GM21619 (cell line): ENCODE measurements around the gene NCDN.

Experiments
- ATAC-seq: cut with Tn5 transposase; IDR thresholded peaks from one replicate; pipeline ENCODE4 v1.9.1; 2021; ENCODE audit not compliant: unreplicated experiment

NCDN gene

GRCh38 chr1:35554266-35555211 is 3.1 kb upstream of the NCDN start:
- no peak for ATAC-seq

DNA sequence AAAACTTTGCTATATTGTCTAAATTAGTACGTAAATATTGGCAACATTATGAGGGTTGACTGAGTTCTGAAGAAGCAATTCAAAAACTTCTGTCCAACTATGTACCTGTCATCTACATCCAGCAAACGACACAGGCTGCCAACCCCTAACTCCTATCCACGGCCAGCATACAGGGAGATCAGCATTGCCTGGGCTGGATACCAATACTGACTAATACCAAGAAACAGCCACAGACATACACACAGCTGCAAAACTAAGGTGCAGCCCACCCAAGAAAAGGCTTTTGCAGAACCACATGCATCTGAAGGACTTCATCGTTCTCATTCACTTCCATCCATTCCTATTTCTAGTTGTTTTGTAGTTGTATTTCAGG is 2.4 kb upstream of the NCDN start:
- ATAC-seq, result no peak

GRCh38 chr1:35555601-35556477 is 1.8 kb upstream of the NCDN start:
- no peak for ATAC-seq

DNA sequence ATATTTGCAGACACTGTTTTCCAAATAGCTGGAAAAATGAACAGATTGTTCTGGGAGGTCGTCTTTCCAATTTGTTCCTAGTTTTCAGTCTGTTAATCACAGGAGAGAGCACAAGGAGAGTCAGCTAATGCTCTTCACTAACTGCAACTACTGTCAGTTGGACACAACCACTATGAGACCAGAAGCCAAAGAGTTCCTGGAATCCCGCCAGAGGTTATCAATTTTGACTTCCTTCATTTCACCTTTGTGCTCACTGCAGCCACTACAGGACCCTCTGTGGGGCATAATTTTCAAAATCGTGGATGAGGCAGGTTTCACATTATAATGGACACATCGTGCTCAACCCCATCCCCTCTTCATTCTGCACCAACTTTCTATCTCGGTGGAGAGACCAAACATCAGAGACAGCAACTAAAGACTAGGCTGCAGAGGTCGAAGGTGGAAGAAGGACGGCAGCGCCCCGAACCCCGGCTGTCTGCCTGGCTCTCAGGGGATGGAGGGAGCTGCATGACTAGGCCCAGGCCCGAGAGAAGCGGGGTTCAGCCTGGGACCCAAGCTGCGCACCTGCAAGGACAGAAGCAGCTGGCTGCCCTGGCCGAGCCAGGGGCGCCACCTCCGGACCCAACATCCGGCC is 998 bp upstream of the NCDN start:
- ATAC-seq, result no peak

DNA sequence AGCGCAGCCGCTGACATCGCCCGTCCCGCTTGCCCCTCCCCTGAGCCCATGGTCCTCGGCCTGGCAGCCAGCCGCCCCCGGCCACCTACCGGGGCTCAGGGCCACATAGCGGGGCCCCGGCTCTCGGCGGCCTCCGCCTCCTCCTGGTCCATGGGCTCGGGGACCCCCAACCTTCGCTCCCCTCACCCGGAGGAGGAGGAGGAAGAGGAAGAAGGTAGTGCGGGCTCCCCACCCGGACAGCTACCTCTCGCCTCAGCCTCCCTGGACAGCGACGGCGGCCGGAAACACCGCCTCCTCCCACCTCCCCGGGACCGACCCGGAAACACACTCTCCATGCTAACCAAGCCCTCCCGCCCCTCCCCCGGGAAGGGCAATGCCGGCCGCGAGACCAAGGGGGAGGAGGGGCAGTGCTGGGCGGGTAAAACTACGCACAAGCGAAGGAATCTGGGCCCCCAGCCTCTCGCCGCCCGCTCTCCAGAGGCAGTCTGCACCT is 435 bp upstream of the NCDN start, which contains the start of gene KIAA0319L:
KIAA0319L (minus strand) TSS at position 286 of the 493 bp plus-strand sequence. CDS start 2,912 bp downstream, outside the sequence.
- peak; percentile 73 for ATAC-seq

DNA sequence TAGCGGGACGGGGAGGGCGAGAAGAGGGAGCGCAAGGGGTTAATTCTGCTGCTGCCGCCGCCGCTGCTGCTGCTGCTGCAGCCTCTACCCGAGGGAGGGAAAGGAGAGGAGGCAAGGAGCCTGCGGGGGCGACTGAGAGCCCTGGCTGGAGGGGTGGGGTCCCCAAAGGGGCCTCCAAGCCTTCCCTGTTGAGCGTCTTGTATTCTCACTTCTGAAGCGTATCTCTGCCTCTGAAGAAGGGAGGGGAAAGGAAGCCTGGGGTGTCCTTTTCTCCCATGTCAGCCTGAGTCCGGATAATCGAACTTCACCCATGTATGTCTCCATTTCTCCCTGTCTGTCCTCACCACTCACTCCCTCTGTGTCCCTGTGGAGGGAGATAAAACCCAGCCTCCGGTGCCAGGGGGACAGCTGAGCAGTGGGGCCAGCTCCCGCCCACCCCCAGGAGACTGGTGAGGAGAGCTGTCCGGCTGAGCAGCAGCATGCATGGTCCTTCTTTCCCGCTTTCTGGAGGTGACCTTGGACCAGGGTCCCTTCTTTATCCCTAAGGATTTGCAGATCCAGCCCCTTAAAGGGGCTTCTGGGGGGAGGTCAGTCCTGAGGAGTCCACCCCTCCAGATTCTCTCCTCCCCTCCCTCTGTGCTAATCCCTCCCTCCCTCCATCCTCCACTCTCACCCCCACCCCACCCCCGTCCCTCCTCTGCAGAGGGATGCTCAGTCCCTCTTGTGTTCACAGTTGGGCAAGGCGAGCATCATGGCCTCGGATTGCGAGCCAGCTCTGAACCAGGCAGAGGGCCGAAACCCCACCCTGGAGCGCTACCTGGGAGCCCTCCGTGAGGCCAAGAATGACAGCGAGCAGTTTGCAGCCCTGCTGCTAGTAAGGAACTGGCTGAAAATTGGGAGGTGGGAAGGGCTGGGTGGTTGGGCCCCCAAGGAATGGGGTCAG is 1.0 kb downstream of the NCDN start:
- no peak for ATAC-seq

- no peak for ATAC-seq
Measured at GRCh38 chr1:35559317-35559944, 1.8 kb downstream of the NCDN start.

DNA sequence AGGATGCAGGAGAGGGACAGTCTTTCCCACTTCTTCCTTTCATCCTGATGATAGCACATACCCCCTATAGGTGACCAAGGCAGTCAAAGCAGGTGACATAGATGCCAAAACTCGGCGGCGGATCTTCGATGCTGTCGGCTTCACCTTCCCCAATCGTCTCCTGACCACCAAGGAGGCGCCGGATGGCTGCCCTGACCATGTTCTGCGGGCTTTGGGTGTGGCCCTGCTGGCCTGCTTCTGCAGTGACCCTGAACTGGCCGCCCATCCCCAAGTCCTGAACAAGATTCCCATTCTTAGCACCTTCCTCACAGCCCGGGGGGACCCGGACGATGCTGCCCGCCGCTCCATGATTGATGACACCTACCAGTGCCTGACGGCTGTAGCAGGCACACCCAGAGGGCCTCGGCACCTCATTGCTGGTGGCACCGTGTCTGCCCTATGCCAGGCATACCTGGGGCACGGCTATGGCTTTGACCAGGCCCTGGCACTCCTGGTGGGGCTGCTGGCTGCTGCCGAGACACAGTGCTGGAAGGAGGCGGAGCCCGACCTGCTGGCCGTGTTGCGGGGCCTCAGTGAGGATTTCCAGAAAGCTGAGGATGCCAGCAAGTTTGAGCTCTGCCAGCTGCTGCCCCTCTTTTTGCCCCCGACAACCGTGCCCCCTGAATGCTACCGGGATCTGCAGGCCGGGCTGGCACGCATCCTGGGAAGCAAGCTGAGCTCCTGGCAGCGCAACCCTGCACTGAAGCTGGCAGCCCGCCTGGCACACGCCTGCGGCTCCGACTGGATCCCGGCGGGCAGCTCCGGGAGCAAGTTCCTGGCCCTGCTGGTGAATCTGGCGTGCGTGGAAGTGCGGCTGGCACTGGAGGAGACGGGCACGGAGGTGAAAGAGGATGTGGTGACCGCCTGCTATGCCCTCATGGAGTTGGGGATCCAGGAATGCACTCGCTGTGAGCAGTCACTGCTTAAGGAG is 2.9 kb downstream of the NCDN start:
- no peak for ATAC-seq

- ATAC-seq, result no peak
Measured at GRCh38 chr1:35561297-35561971, 3.8 kb downstream of the NCDN start.

DNA sequence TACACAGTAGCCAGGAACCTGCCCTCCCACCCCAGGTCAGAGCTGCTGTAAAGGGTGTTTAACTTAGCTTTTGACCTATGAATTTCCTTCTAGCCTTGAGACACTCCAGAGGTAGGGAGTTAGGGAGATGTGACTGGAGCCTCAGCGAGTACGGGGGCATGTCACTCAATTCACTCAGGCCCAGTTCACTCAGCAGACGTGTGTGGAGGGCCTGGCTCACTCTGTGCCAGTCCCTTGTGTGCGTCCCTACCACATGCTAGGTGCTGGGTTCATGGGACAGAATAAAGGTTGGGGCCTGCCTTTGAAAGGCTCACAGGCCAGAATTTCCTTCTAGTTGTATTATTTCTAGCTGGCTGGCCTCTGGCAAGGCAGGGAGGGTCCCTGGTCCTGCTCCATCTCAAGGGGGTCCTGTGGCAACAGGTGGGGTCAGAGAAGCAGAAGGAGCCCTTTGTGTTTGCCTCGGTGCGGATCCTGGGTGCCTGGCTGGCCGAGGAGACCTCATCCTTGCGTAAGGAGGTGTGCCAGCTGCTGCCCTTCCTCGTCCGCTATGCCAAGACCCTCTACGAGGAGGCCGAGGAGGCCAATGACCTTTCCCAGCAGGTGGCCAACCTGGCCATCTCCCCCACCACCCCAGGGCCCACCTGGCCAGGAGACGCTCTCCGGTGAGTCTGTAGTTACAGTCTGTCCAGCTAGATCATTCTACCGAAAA is 4.5 kb downstream of the NCDN start:
- no peak for ATAC-seq

DNA sequence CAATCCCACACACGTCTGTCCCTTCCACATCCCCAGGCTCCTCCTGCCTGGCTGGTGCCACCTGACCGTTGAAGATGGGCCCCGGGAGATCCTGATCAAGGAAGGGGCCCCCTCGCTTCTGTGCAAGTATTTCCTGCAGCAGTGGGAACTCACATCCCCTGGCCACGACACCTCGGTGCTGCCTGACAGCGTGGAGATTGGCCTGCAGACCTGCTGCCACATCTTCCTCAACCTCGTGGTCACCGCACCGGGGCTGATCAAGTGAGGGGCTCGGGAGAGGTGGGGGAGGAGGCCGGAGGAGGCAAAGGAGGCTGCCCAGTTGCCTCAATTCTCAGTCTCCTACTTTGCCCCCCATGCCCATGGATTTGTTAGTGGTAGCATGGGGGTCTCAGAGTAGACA is 5.6 kb downstream of the NCDN start:
- no peak for ATAC-seq

DNA sequence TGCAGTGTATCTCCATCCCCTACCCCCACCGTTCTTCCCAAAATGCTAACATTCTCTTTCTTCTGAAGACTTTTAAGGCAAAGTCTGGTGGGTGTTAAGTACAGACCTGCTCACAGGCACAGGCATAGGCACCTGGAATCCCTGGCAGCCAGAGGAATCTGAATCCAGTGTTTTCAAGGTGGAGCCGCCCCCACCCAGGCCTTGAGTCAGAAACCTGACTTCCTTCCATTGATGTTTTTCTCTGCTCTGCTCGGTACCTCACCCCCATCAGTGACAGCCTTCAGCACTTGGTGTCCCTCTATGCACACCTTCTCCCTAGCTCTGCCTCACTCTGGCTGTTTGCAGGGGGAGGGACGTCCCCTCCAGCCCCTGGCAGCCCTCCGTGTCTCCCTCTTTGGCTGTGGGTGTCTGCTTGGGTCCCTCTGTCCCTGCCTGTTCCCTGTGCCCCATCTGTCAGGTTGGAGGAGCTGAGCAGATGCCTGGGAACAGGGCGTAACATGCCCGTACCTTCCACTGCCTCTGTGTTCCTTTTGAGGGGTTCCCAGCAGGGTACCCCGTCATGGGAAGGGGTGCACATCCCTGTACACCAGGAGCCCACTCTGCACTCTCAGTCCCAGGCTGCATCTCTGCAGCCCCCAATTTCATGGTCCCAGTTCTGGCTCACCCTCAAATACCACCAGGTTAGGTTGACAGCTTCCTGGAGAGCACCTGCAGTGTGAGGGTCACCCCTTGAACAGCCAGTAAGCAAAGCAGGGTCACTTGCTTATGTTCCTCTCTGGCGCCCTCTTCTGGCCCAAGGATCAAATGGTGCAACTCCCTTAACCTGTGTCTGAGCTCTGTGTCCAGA is 6.7 kb downstream of the NCDN start:
- peak; percentile 53 for ATAC-seq

- no peak for ATAC-seq
Measured at GRCh38 chr1:35564884-35565741, 7.5 kb downstream of the NCDN start.

- no peak for ATAC-seq
Measured at GRCh38 chr1:35565742-35566133, 8.1 kb downstream of the NCDN start.

DNA sequence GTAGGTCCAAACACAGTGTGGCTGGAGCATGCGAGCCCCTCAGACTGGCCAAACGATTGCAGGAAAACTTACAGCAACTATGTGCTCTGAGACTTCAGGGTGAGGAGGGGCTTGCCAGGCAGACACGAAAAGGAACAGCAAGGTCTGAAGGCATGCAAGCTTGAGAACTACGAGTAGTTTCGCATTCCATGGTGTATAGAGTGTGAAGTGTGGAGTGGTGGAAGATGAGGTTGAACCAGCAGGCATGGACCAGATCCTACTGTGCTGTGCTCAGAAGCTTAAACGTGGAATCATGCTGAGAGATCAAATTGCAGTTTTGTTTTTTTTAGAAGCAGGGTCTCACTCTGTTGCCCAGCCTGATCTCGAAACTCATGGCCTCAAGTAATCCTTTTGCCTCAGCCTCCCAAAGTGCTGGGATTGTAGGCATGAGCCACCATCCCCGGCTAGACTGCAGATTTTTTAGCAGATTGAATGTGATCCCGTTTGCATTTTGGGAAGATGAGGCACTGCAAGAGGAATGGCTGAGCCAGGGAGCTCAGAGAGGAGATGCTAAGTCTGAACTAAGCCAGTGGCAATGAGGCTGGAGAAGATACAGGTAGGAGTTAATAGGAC is 10.5 kb downstream of the NCDN start:
- ATAC-seq, result no peak
